Liver (tissue), 9 donors: ENCODE results near the gene OR13C9. TPM values are rescaled to one million over a fixed set of nuclear protein-coding genes. Genes with fewer than 3 reads are reported as not detected.
"Not testable (repeated sequence)": the region's sequence is repeated elsewhere in the genome, so short reads cannot be mapped to it uniquely, and the experiment has no call there.

ENCODE experiments used
- DNase-seq: peaks from one replicate; pipeline ENCODE4 v3.0.0-alpha.2; 2017; ENCODE audit warnings: low spot score
- H3K27ac ChIP-seq, 2 donors: one replicate each; pipeline ENCODE4 v1.7.0; 2013; ENCODE audit warnings: inconsistent platforms in 2 of 2, low read length in 2 of 2, control low read depth in 1 of 2, low read depth in 1 of 2, mild to moderate bottlenecking in 1 of 2
- H3K27me3 ChIP-seq, 4 donors: one replicate each; pipeline versions ENCODE4 v1.6.1 to v1.7.0; 2013; ENCODE audit warnings: low read length in 3 of 4, inconsistent platforms in 1 of 4, mild to moderate bottlenecking in 1 of 4, moderate library complexity in 1 of 4; ENCODE audit not compliant: control insufficient read depth in 4 of 4, insufficient read depth in 4 of 4
- H3K36me3 ChIP-seq, 4 donors: one replicate each; pipeline versions ENCODE4 v1.6.1 to v1.7.0; 2013; ENCODE audit warnings: low read length in 3 of 4, mild to moderate bottlenecking in 3 of 4, low read depth in 1 of 4, moderate library complexity in 1 of 4; ENCODE audit not compliant: control insufficient read depth in 4 of 4, insufficient read depth in 3 of 4
- H3K4me1 ChIP-seq, 4 donors: one replicate each; pipeline versions ENCODE4 v1.6.1 to v1.7.0; 2013; ENCODE audit warnings: low read length in 3 of 4, mild to moderate bottlenecking in 3 of 4, moderate library complexity in 1 of 4; ENCODE audit not compliant: control insufficient read depth in 4 of 4, insufficient read depth in 4 of 4
- H3K4me3 ChIP-seq, 3 donors: one replicate each; pipeline versions ENCODE4 v1.6.1 to v1.7.0; 2013; ENCODE audit warnings: low read length in 3 of 3, control low read depth in 1 of 3, low read depth in 1 of 3, mild to moderate bottlenecking in 1 of 3
- H3K9ac ChIP-seq, 2 donors: one replicate each; pipeline ENCODE4 v1.7.0; 2013; ENCODE audit warnings: low read length in 2 of 2, mild to moderate bottlenecking in 2 of 2, moderate library complexity in 2 of 2, control low read depth in 1 of 2, low read depth in 1 of 2
- H3K9me3 ChIP-seq, 4 donors: one replicate each; pipeline versions ENCODE4 v1.6.1 to v1.7.0; 2013; ENCODE audit warnings: low read length in 3 of 4; ENCODE audit not compliant: control insufficient read depth in 4 of 4
- CTCF ChIP-seq: fragments of 150-350 bp; IDR thresholded peaks from 2 replicates; pipeline ENCODE4 v1.5.1; 2017; ENCODE audit warnings: improper control_type of control experiment, low read depth, low read length; ENCODE audit not compliant: missing input control
- EGR1 ChIP-seq, 2 donors: IDR thresholded peaks; 2 replicates each; pipeline ENCODE4 v1.6.1; 2016 to 2018; ENCODE audit warnings: antibody characterized with exemption in 2 of 2, low read depth in 2 of 2
- FOXA1 ChIP-seq: IDR thresholded peaks from 2 replicates; pipeline ENCODE4 v1.6.1; 2016; ENCODE audit warnings: antibody characterized with exemption
- FOXA2 ChIP-seq: IDR thresholded peaks from 2 replicates; pipeline ENCODE4 v1.6.1; 2016; ENCODE audit warnings: antibody characterized with exemption
- GABPA ChIP-seq, 2 donors: IDR thresholded peaks in 1 of 2; conservative IDR thresholded peaks in 1 of 2; 2 replicates each; pipeline ENCODE4 v1.6.1; 2016; ENCODE audit warnings: antibody characterized with exemption in 2 of 2, mild to moderate bottlenecking in 1 of 2, moderate library complexity in 1 of 2
- HNF4A ChIP-seq, 2 donors: conservative IDR thresholded peaks; 2 replicates each; pipeline ENCODE4 v1.6.1; 2016; ENCODE audit warnings: antibody characterized with exemption in 2 of 2, mild to moderate bottlenecking in 2 of 2
- HNF4G ChIP-seq: IDR thresholded peaks from 2 replicates; pipeline ENCODE4 v1.6.1; 2016; ENCODE audit warnings: antibody characterized with exemption
- JUND ChIP-seq, 2 donors: IDR thresholded peaks; 2 replicates each; pipeline ENCODE4 v1.6.1; 2016; ENCODE audit warnings: antibody characterized with exemption in 2 of 2
- MAX ChIP-seq: IDR thresholded peaks from 2 replicates; pipeline ENCODE4 v1.6.1; 2016; ENCODE audit warnings: antibody characterized with exemption
- NR2F2 ChIP-seq: IDR thresholded peaks from 2 replicates; pipeline ENCODE4 v1.6.1; 2016; ENCODE audit warnings: antibody characterized with exemption
- RAD21 ChIP-seq, 2 donors: IDR thresholded peaks; 2 replicates each; pipeline ENCODE4 v1.6.1; 2016; ENCODE audit warnings: antibody characterized with exemption in 2 of 2, mild to moderate bottlenecking in 2 of 2
- RXRA ChIP-seq, 2 donors: IDR thresholded peaks; 2 replicates each; pipeline ENCODE4 v1.6.1; 2017 to 2018; ENCODE audit warnings: antibody characterized with exemption in 2 of 2, mild to moderate bottlenecking in 1 of 2
- SP1 ChIP-seq: IDR thresholded peaks from 2 replicates; pipeline ENCODE4 v1.6.1; 2018; ENCODE audit warnings: antibody characterized with exemption, mild to moderate bottlenecking
- TAF1 ChIP-seq: conservative IDR thresholded peaks from 2 replicates; pipeline ENCODE4 v1.6.1; 2016; ENCODE audit warnings: antibody characterized with exemption, mild to moderate bottlenecking
- YY1 ChIP-seq: IDR thresholded peaks from 2 replicates; pipeline ENCODE4 v1.6.1; 2016; ENCODE audit warnings: antibody characterized with exemption, mild to moderate bottlenecking
- ZBTB33 ChIP-seq: IDR thresholded peaks from 2 replicates; pipeline ENCODE4 v1.6.1; 2016; ENCODE audit warnings: antibody characterized with exemption
- WGBS: extraction: QIAGEN DNeasy Blood & Tissue Kit; methylation state at CpG from one replicate; pipeline ENCODE4 v1.1.7; 2013; 5-methylcytosine and 5-hydroxymethylcytosine counted together
- polyA plus RNA-seq, 2 donors: library from polyadenylated mRNA; stranded (reverse) in 1 of 2; unstranded in 1 of 2; fragments of 200-250 nt in 1 of 2; fragments of >200 nt in 1 of 2; fragmentation: Nextera tagmentation in 1 of 2; extraction: Ambion mirVana in 1 of 2; gene quantifications; one replicate each; pipeline versions ENCODE4 v1.2.1 to v1.2.3, GENCODE V29; 2013 to 2015
- total RNA-seq, 2 donors: library from RNA; depleted of rRNA; stranded (reverse); fragments of >200 nt; gene quantifications; one replicate each; pipeline ENCODE4 v1.2.3, GENCODE V29; 2014
- TF ChIP-seq, protein P1 (sequence below): IDR thresholded peaks from 2 replicates; pipeline ENCODE4 v1.6.1; 2016; ENCODE audit warnings: antibody characterized with exemption
- donor health status: healthy.
- donor health status: healthy.
- donor health status: healthy.
- donor health status: healthy.
- donor health status: healthy.

The OR13C9 gene
- total and polyA plus RNA-seq, 4 donors = 0.25 TPM; not detected in 3

- DNase-seq, H3K4me3 ChIP-seq, H3K27me3 ChIP-seq, H3K9ac ChIP-seq, H3K9me3 ChIP-seq, H3K36me3 ChIP-seq, H3K27ac ChIP-seq, H3K4me1 ChIP-seq: not testable (repeated sequence)
These were observed 8.0 kb upstream of the OR13C9 start for GRCh38 chr9:104625964-104626363.

- Histone ChIP-seq H3K4me3 (no peak overlapping the region), H3K36me3 (no peaks in the 10 kb centered on the region), H3K9ac (no peak overlapping the region), H3K4me1 (no peaks in the 10 kb centered on the region), H3K27ac (no peak overlapping the region), H3K27me3 (no peaks in the 10 kb centered on the region), H3K9me3 (no peaks in the 10 kb centered on the region)
- DNase-seq = no peak
- TF ChIP-seq GABPA (IDR thresholded peaks at IDR 0.05 in 1 of 2, conservative IDR thresholded peaks at IDR 0.05 in 1 of 2) (no peak), TAF1 (no peak), EGR1 (IDR thresholded peaks at IDR 0.05; ENCODE audit: low read depth in 2 of 2) (no peak), FOXA1 (no peak), MAX (no peak), SP1 (no peak), FOXA2 (no peak), CTCF (no peak), HNF4A (conservative IDR thresholded peaks at IDR 0.05) (no peak), HNF4G (no peak), NR2F2 (no peak), RAD21 (IDR thresholded peaks at IDR 0.05) (no peak), YY1 (no peak), ZBTB33 (no peak), RXRA (IDR thresholded peaks at IDR 0.05) (no peak)
- TF ChIP-seq, protein P1, sequence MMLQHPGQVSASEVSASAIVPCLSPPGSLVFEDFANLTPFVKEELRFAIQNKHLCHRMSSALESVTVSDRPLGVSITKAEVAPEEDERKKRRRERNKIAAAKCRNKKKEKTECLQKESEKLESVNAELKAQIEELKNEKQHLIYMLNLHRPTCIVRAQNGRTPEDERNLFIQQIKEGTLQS = no peak
These were observed 586 bp downstream of the OR13C9 start for GRCh38 chr9:104617418-104617817.

DNA sequence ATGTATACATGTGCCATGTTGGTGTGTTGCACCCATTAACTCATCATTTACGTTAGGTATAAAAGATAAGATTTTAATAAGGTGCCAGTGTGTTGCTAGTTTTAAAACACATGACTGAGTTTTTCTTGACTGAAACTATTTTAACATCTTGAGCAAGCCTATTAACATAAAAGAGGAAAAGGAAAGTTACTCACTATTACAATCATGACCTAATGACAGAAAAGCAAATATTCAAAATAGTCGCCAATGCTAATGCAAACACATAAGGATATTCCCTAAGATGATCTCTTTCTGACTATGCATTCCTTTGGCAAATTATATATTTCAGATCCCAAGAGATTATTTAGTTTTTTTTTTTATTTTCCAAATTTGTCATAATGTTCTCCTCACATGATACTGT is 6.8 kb downstream of the OR13C9 start:
- Histone ChIP-seq H3K4me1 (no peaks in the 10 kb centered on the region), H3K27ac (no peak overlapping the region), H3K36me3 (no peaks in the 10 kb centered on the region), H3K27me3 (no peaks in the 10 kb centered on the region), H3K9ac (no peak overlapping the region), H3K9me3 (no peaks in the 10 kb centered on the region), H3K4me3 (no peak overlapping the region)
- TF ChIP-seq JUND (IDR thresholded peaks at IDR 0.05) = no peak
- no peak for TF ChIP-seq YY1
- TF ChIP-seq SP1 = no peak
- no peak for TF ChIP-seq TAF1
- TF ChIP-seq NR2F2 = no peak
- TF ChIP-seq MAX = no peak
- TF ChIP-seq FOXA2 = no peak
- no peak for TF ChIP-seq FOXA1
- TF ChIP-seq RAD21 (IDR thresholded peaks at IDR 0.05) = no peak
- no peak for TF ChIP-seq CTCF
- TF ChIP-seq, protein P1 = no peak
- TF ChIP-seq RXRA (IDR thresholded peaks at IDR 0.05) = no peak
- no peak for TF ChIP-seq HNF4A (conservative IDR thresholded peaks at IDR 0.05)
- 78% methylated on average over 2 of the region's 2 CpGs for WGBS
- DNase-seq = no peak
